BE2C (cell line): ENCODE data around the gene PLP2.

Source experiments
- DNase-seq: peaks from one replicate; pipeline ENCODE4 v3.0.0-alpha.2; 2020
- H3K27me3 ChIP-seq: fragments of 250-450 bp; sonication (Bioruptor Pico); 2 replicates; pipeline ENCODE4 v1.5.1; 2020; ENCODE audit warnings: mild to moderate bottlenecking
- H3K36me3 ChIP-seq: fragments of 250-450 bp; sonication (Bioruptor Pico); 2 replicates; pipeline ENCODE4 v1.5.1; 2020; ENCODE audit warnings: mild to moderate bottlenecking
- H3K4me1 ChIP-seq: fragments of 250-450 bp; sonication (Bioruptor Pico); 2 replicates; pipeline ENCODE4 v1.5.1; 2020
- H3K4me3 ChIP-seq: 2 replicates; pipeline ENCODE4 v1.5.1; 2011; ENCODE audit warnings: low read depth, low read length
- H3K9me3 ChIP-seq: fragments of 250-450 bp; sonication (Bioruptor Pico); 2 replicates; pipeline ENCODE4 v1.5.1; 2020
- CTCF ChIP-seq: IDR thresholded peaks from 2 replicates; pipeline ENCODE4 v1.5.1; 2012; ENCODE audit warnings: mild to moderate bottlenecking, low read depth, low read length

Gene PLP2

GRCh38 chrX:49197543-49198087, 25.9 kb downstream of the PLP2 start:
- no peaks in the 10 kb centered on the region; the same call in 1 of the 2 replicates for H3K36me3 ChIP-seq
- DNase-seq: no peak
- no peaks in the 10 kb centered on the region for H3K27me3 ChIP-seq
- H3K4me3 ChIP-seq: no peak overlapping the region
- TF ChIP-seq CTCF: no peak
- H3K4me1 ChIP-seq: 0 out of 2 replicates have a peak, but pooled peaks cover 2% of the 10 kb centered on the region
- H3K9me3 ChIP-seq: no peaks in the 10 kb centered on the region

DNA sequence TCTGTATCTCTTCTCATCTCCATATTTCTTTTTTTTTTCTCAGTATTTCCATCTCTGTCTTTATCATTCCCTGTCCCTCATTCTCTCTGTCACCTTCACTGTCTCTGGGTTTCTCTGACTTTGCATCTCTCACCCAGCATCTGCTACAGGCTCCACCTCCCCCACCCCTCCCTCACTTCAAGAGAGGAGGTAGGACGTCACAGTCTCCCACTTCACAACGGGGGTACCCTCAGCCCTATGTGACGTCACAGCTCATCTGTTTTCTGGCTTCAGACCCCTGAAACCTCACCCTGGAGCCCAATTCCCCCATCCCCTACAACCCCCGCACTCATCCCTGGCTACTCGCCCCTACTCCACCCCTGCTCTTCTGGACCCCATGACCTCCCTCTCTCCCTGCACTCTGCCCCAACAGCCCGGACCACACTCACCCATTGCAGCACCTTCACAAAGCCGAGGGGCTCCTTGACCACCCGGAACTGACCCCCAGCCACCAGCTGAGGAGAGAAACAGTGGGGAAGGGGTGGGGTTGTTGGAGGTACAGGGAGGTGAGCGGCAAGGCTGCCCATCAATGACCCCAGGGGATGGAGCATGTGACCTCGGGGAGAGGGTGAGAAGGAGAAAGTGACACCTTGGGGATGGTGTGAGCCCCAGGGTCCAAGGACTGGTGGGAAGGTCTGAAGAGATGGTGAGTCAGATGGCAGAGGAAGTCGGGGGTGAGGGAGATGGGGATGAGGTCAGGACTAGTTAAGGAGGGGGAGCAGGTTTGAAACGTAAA, 27.0 kb downstream of the PLP2 start:
- no peaks in the 10 kb centered on the region for H3K9me3 ChIP-seq

DNA sequence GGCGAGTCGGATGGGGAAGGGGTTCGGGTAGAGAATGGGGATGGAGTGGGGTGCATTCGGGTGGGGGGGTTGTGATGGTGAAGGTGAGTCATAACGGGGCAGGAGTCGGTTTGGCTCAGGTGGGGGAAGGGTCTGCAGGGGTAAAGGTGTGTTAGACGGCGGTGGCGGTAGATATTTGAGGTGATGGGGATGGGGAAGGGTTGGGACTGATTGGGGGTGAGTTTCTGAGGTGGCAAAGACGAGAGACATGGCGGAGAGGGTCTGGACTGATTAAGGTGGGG, 27.6 kb downstream of the PLP2 start:
- H3K4me3 ChIP-seq: peak overlapping the region; percentile 71
- no peak for DNase-seq
- no peak for TF ChIP-seq CTCF

More for the DNA sequence above, 27.0 kb downstream of the PLP2 start:
- no peak for DNase-seq
- Histone ChIP-seq H3K36me3 (no peaks in the 10 kb centered on the region), H3K27me3 (no peaks in the 10 kb centered on the region), H3K4me3 (peak overlapping the region; percentile 71), H3K4me1 (0 out of 2 replicates have a peak, but pooled peaks cover 2% of the 10 kb centered on the region)
- no peak for TF ChIP-seq CTCF

GRCh38 chrX:49199906-49200771, 28.4 kb downstream of the PLP2 start, which contains the start of gene SYP:
SYP (minus strand) TSS chrX:49200193; CDS start chrX:49200186, 7 bp downstream.
- Histone ChIP-seq H3K27me3 (no peaks in the 10 kb centered on the region), H3K36me3 (no peaks in the 10 kb centered on the region), H3K4me1 (0 out of 2 replicates have a peak, but pooled peaks cover 2% of the 10 kb centered on the region), H3K9me3 (no peaks in the 10 kb centered on the region), H3K4me3 (peak within 1 kb of the TSS; percentile 71)
- DNase-seq: peak; percentile 89
- TF ChIP-seq CTCF: no peak

More for the DNA sequence above, 27.6 kb downstream of the PLP2 start:
- Histone ChIP-seq H3K27me3 (no peaks in the 10 kb centered on the region), H3K36me3 (no peaks in the 10 kb centered on the region), H3K9me3 (no peaks in the 10 kb centered on the region), H3K4me1 (0 out of 2 replicates have a peak, but pooled peaks cover 2% of the 10 kb centered on the region)

DNA sequence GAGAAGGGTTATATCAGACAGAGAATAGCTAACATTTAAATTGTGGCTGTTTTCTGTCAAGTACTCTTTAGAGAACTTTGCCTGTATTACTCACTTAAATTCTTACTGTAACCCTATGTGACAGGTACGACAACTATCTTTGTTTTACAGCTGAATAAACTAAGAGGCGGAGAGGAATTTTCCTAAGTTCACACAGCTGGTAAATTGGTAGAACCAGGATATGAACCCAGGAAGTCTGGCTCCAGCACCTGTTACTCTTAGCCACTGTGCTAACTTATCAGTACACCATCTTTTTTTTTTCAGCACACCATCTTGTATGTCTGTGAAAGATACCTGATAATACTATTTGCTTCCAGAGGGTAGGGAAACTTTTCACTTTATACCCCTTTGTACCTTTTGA, 30.3 kb downstream of the PLP2 start:
- 0 out of 2 replicates have a peak, but pooled peaks cover 2% of the 10 kb centered on the region for H3K4me1 ChIP-seq
- no peak for DNase-seq
- no peaks in the 10 kb centered on the region for H3K36me3 ChIP-seq
- no peak overlapping the region for H3K4me3 ChIP-seq
- no peak for TF ChIP-seq CTCF
- no peaks in the 10 kb centered on the region for H3K27me3 ChIP-seq
- no peaks in the 10 kb centered on the region for H3K9me3 ChIP-seq
